GM10266 (cell line): Measurements from ENCODE around the gene NCF2.

Experiments used
- DNase-seq: peaks from one replicate; pipeline ENCODE4 v3.0.0; 2012; ENCODE audit errors: extremely low spot score
- TF ChIP-seq, protein P1 (sequence below): IDR thresholded peaks from 2 replicates; pipeline ENCODE4 v1.5.1; 2012; ENCODE audit warnings: mild to moderate bottlenecking, low read depth; ENCODE audit not compliant: control insufficient read depth, insufficient read depth; ENCODE audit errors: missing control alignments

The NCF2 gene

DNA sequence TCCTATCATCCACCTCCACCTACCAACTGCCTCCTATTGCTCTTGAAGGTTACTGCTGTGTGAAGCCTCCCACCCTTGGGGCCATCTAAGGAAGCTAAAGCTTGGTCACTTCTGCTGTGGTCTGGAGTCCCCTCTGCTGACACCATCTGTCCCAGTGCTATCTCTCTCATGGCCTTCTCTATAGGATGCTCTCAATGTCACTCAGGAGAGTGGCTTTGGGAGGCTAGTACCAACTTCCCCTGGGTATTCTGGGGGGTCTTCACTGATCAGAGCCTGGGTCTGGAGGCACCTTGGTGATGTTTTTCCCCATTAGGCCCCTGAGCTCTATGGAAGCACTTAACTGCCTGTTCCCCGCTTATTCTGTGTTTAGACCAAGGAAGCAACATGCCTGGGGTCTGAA, 12.3 kb upstream of the NCF2 start:
- TF ChIP-seq, protein P1, sequence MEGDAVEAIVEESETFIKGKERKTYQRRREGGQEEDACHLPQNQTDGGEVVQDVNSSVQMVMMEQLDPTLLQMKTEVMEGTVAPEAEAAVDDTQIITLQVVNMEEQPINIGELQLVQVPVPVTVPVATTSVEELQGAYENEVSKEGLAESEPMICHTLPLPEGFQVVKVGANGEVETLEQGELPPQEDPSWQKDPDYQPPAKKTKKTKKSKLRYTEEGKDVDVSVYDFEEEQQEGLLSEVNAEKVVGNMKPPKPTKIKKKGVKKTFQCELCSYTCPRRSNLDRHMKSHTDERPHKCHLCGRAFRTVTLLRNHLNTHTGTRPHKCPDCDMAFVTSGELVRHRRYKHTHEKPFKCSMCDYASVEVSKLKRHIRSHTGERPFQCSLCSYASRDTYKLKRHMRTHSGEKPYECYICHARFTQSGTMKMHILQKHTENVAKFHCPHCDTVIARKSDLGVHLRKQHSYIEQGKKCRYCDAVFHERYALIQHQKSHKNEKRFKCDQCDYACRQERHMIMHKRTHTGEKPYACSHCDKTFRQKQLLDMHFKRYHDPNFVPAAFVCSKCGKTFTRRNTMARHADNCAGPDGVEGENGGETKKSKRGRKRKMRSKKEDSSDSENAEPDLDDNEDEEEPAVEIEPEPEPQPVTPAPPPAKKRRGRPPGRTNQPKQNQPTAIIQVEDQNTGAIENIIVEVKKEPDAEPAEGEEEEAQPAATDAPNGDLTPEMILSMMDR = no peak
- no peak for DNase-seq

GRCh38 chr1:183600634-183601033, 10.4 kb upstream of the NCF2 start:
- no peak for DNase-seq
- TF ChIP-seq, protein P1 = no peak

- TF ChIP-seq, protein P1 = no peak
- DNase-seq = no peak
Observed at GRCh38 chr1:183600136-183600535, 9.9 kb upstream of the NCF2 start.

- TF ChIP-seq, protein P1 = no peak
- no peak for DNase-seq
Observed at GRCh38 chr1:183598386-183598785, 8.1 kb upstream of the NCF2 start.

DNA sequence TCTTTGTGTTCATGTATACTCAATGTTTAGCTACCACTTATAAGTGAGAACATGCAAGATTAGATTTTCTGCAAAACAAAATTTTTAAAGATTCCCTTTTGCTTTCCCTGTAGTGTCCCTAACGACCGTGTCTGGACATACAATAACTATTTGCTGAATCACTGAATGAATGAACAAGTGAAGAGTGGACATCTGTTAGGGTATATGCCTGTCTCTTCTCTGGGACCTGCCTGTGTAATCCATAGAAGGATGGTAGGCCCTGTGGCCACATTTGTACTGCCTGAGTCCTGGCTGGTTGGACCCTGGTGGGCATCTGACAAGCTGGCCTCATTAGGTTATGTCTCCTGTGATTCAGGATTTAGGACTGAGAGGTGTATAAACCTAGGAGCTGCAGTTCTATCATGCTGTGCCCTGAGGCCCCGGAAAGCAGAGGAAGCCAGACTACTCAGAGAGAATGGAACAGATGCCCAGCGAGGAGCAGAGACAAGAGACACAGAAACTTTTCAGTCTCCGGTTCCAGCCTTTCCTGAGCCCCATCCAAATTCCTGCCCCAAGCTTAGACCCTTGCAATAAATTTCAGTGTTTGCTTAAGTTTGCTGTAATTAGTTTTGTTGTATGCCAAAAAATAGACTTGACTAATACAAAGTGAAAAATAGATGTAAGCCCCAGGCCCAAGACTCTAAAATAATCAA, 7.5 kb upstream of the NCF2 start:
- TF ChIP-seq, protein P1 = no peak
- DNase-seq = no peak

DNA sequence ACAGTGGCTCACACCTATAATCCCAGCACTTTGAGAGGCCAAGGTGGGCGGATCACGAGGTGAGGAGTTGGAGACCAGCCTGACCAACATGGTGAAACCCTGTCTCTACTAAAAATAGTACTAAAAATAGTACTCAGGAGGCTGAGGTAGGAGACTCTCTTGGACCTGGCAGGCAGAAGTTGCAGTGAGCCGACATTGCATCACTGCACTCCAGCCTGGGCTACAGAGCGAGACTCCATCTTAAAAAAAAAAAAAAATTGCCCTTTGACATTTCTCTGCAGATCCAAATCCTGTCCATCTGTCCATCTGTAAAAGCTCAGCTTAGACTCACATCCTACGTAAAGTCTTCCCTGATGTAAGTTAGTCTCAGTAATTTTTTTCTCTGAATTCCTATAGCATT, 6.2 kb upstream of the NCF2 start:
- DNase-seq = no peak
- TF ChIP-seq, protein P1 = no peak

GRCh38 chr1:183595537-183595936, 5.3 kb upstream of the NCF2 start:
- TF ChIP-seq, protein P1 = no peak
- DNase-seq = no peak
